LNCaP clone FGC (cell line): ENCODE results near the gene ENTPD6.

Source experiments
- DNase-seq: peaks from one replicate; pipeline ENCODE4 v3.0.0-alpha.2; 2011; ENCODE audit warnings: low read depth
- H3K4me3 ChIP-seq: 2 replicates; pipeline ENCODE4 v1.5.1; 2011; ENCODE audit warnings: mild to moderate bottlenecking, low read depth, low read length, control low read depth
- CTCF ChIP-seq: IDR thresholded peaks from 2 replicates; pipeline ENCODE4 v1.5.1; 2012; ENCODE audit warnings: mild to moderate bottlenecking; ENCODE audit not compliant: control insufficient read depth, insufficient read depth; ENCODE audit errors: extremely low read depth

Gene ENTPD6

GRCh38 chr20:25220810-25221591, 25.5 kb downstream of the ENTPD6 start:
- TF ChIP-seq CTCF: no peak
- H3K4me3 ChIP-seq: no peak overlapping the region
- DNase-seq: peak; percentile 64

GRCh38 chr20:25221592-25222460, 26.3 kb downstream of the ENTPD6 start:
- TF ChIP-seq CTCF: no peak
- DNase-seq: no peak
- no peak overlapping the region for H3K4me3 ChIP-seq

- no peak for TF ChIP-seq CTCF
- DNase-seq: no peak
- no peak overlapping the region for H3K4me3 ChIP-seq
Measured at GRCh38 chr20:25222461-25223178, 27.1 kb downstream of the ENTPD6 start.

- TF ChIP-seq CTCF: no peak
- DNase-seq: no peak
- no peak overlapping the region for H3K4me3 ChIP-seq
Measured at GRCh38 chr20:25223179-25223661, 27.7 kb downstream of the ENTPD6 start.

- DNase-seq: no peak
- no peak overlapping the region for H3K4me3 ChIP-seq
- TF ChIP-seq CTCF: no peak
Measured at GRCh38 chr20:25223765-25224720, 28.5 kb downstream of the ENTPD6 start.

DNA sequence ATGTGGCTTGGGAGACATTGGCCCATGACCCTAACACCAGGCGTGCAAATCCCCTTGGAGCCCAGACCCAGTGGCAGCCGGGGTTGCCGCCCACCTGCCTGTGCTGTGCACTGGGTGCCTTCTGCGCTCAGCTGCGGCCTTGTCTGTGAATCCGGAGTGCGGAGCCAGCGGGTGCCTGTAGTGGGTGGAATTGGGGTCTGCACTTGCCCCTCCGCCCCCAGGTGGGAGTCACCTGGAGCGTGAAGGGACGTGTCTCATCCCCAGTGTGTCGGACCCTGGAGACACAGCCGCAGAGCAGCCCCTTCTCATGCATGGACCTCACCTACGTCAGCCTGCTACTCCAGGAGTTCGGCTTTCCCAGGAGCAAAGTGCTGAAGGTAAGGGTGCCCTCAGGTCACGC, 29.4 kb downstream of the ENTPD6 start:
- DNase-seq: no peak
- no peak for TF ChIP-seq CTCF
- no peak overlapping the region for H3K4me3 ChIP-seq
